ENCODE results near the gene CACNB2. TPM values are rescaled to one million over a fixed set of nuclear protein-coding genes. Genes with fewer than 3 reads are reported as not detected.

CACNB2 gene
- total RNA-seq, 1 experiment from 2014 or later, result 34.1 TPM

- peaks cover 26% of the 10 kb centered on the region for H3K36me3 ChIP-seq (ENCODE audit: insufficient read depth, low read length, poor library complexity, severe bottlenecking)
- ChIA-PET POLR2A (ENCODE audit: low non-redundant PET) (no interaction called here), CTCF (no interaction called here)
- H3K27me3 ChIP-seq (replicated peaks; ENCODE audit: insufficient read depth, low read depth, low read length, poor library complexity), result no peaks in the 10 kb centered on the region
- no peak overlapping the region for H3K4me3 ChIP-seq (ENCODE audit: low read depth, low read length, poor library complexity, severe bottlenecking)
- intact Hi-C loops (cut with micrococcal nuclease; ENCODE audit: unreplicated experiment), result no loop called here
- no peak for DNase-seq (ENCODE audit: low spot score)
- no TSS peak for BruUV-seq (replicated peaks)
- no peak overlapping the region for H3K27ac ChIP-seq (ENCODE audit: low read depth, low read length, poor library complexity, severe bottlenecking)
- TF ChIP-seq CTCF (conservative IDR thresholded peaks at IDR 0.05; ENCODE audit: low read depth, low read length) (no peak), EZH2 (IDR thresholded peaks at IDR 0.05; ENCODE audit: borderline replicate concordance, low read depth, low read length, poor library complexity, severe bottlenecking) (no peak)
- no peaks in the 10 kb centered on the region for H3K4me1 ChIP-seq (ENCODE audit: insufficient read depth, low read length, poor library complexity, severe bottlenecking)
- H3K9me3 ChIP-seq (ENCODE audit: low read depth, low read length, poor library complexity, severe bottlenecking), result no peaks in the 10 kb centered on the region
These were observed 45.4 kb downstream of the CACNB2 start for GRCh38 chr10:18185621-18186020.

DNA sequence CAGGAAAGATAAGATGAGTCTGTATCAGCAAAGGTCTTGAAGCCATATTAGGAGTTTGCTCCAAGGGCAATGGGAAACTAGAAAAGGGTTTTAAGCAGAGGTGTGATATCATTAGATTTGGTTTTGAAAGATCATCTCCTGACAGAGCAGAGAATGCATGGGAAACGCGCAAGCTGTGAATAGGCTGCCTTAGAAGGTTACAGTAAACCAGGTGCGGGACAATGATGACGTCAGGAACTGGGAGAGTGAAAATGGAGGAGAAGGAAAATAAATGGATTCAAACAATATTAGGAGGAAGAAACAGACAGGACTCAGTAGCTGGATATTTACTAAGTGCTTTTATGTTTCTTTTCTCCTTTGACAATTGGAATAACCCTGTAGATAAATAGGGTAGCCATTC is 50.6 kb downstream of the CACNB2 start:
- Histone ChIP-seq H3K27ac (ENCODE audit: low read depth, low read length, poor library complexity, severe bottlenecking) (no peak overlapping the region), H3K4me3 (ENCODE audit: low read depth, low read length, poor library complexity, severe bottlenecking) (no peak overlapping the region), H3K27me3 (replicated peaks; ENCODE audit: insufficient read depth, low read depth, low read length, poor library complexity) (no peaks in the 10 kb centered on the region), H3K4me1 (ENCODE audit: insufficient read depth, low read length, poor library complexity, severe bottlenecking) (peaks cover 18% of the 10 kb centered on the region), H3K36me3 (ENCODE audit: insufficient read depth, low read length, poor library complexity, severe bottlenecking) (no peaks in the 10 kb centered on the region), H3K9me3 (ENCODE audit: low read depth, low read length, poor library complexity, severe bottlenecking) (no peaks in the 10 kb centered on the region)
- no peak for DNase-seq (ENCODE audit: low spot score)
- intact Hi-C loops (cut with micrococcal nuclease; ENCODE audit: unreplicated experiment), result no loop called here
- no TSS peak for BruUV-seq (replicated peaks)
- TF ChIP-seq CTCF (conservative IDR thresholded peaks at IDR 0.05; ENCODE audit: low read depth, low read length), result no peak
- no peak for TF ChIP-seq EZH2 (IDR thresholded peaks at IDR 0.05; ENCODE audit: borderline replicate concordance, low read depth, low read length, poor library complexity, severe bottlenecking)
- CTCF ChIA-PET, result no interaction called here
- POLR2A ChIA-PET (ENCODE audit: low non-redundant PET), result no interaction called here

- no TSS peak for BruUV-seq (replicated peaks)
- POLR2A ChIA-PET (ENCODE audit: low non-redundant PET), result no interaction called here
- Histone ChIP-seq H3K27me3 (replicated peaks; ENCODE audit: insufficient read depth, low read depth, low read length, poor library complexity) (no peaks in the 10 kb centered on the region), H3K9me3 (ENCODE audit: low read depth, low read length, poor library complexity, severe bottlenecking) (no peaks in the 10 kb centered on the region), H3K4me3 (ENCODE audit: low read depth, low read length, poor library complexity, severe bottlenecking) (no peak overlapping the region), H3K27ac (ENCODE audit: low read depth, low read length, poor library complexity, severe bottlenecking) (no peak overlapping the region), H3K4me1 (ENCODE audit: insufficient read depth, low read length, poor library complexity, severe bottlenecking) (peaks cover 49% of the 10 kb centered on the region), H3K36me3 (ENCODE audit: insufficient read depth, low read length, poor library complexity, severe bottlenecking) (no peaks in the 10 kb centered on the region)
- CTCF ChIA-PET, result no interaction called here
- intact Hi-C loops (cut with micrococcal nuclease; ENCODE audit: unreplicated experiment), result loop anchor here (5.0 kb wide), 1 partner anchor 52 kb away; the partner anchor contains the start of gene CACNB2
- TF ChIP-seq CTCF (conservative IDR thresholded peaks at IDR 0.05; ENCODE audit: low read depth, low read length), result no peak
- no peak for TF ChIP-seq EZH2 (IDR thresholded peaks at IDR 0.05; ENCODE audit: borderline replicate concordance, low read depth, low read length, poor library complexity, severe bottlenecking)
- DNase-seq (ENCODE audit: low spot score), result no peak
These were observed 54.4 kb downstream of the CACNB2 start for GRCh38 chr10:18194634-18195033.
